Pancreas (tissue), 10 donors: ENCODE data around the gene TP53TG5. TPM values are rescaled to one million over a fixed set of nuclear protein-coding genes. Genes with fewer than 3 reads are reported as not detected.

Source experiments
- ATAC-seq, 4 donors: fragments of 200-7000 bp; cut with Tn5 transposase; one replicate each; pipeline versions ENCODE4 v1.8.0 to v1.9.1; 2020; ENCODE audit warnings: mild to moderate bottlenecking in 4 of 4, moderate library complexity in 4 of 4
- DNase-seq, 6 donors: peaks; one replicate each; pipeline ENCODE4 v3.0.0-alpha.2; 2020
- FAIRE-seq: peaks from 2 replicates; lab custom pipeline; 2012; peaks lifted over from hg19 to GRCh38; lab: Jason Lieb, UNC
- H3K27ac ChIP-seq, 4 donors: fragments of 200-600 bp; sonication (generic); 1 replicate in 3 of 4; 2 replicates in 1 of 4; pipeline versions ENCODE4 v1.5.0 to v1.8.0; 2020
- H3K27me3 ChIP-seq, 4 donors: fragments of 200-600 bp; one replicate each; pipeline ENCODE4 v1.8.0; 2021
- H3K36me3 ChIP-seq, 3 donors: fragments of 200-600 bp; sonication (generic) in 1 of 3; one replicate each; pipeline versions ENCODE4 v1.5.0 to v1.8.0; 2020 to 2021
- H3K4me1 ChIP-seq, 3 donors: fragments of 200-600 bp; one replicate each; pipeline ENCODE4 v1.8.0; 2021
- H3K4me3 ChIP-seq, 4 donors: fragments of 200-600 bp; sonication (generic) in 2 of 4; one replicate each; pipeline versions ENCODE4 v1.5.0 to v1.8.0; 2020 to 2021
- H3K9me3 ChIP-seq, 4 donors: fragments of 200-600 bp; one replicate each; pipeline ENCODE4 v1.8.0; 2021
- CTCF ChIP-seq, 4 donors: fragments of 200-600 bp; sonication (generic) in 3 of 4; IDR thresholded peaks; one replicate each; pipeline versions ENCODE4 v1.5.0 to v1.8.0; 2021; ENCODE audit warnings: antibody characterized with exemption in 4 of 4
- WGBS, 2 donors: extraction: QIAGEN DNeasy Blood & Tissue Kit; methylation state at CpG; one replicate each; pipeline ENCODE4 v1.1.7; 2013; 5-methylcytosine and 5-hydroxymethylcytosine counted together
- intact Hi-C, 3 donors: fragments of 100-400 bp; cut with DNase I; formaldehyde crosslinking; loops; one replicate each; pipeline versions ENCODE4 v1.11.1 to v1.14.2; 2022
- polyA plus RNA-seq, 2 donors: library from polyadenylated mRNA; stranded (reverse); fragments of 200-250 nt; gene quantifications; one replicate each; pipeline ENCODE4 v1.2.3, GENCODE V29; 2013
- total RNA-seq, 6 donors: library from RNA; stranded (reverse); fragmentation: NEBNext Ultra II Directional in 4 of 6; extraction: Animal tissue kit (Norgen Biotek cat#: 25700) in 4 of 6; gene quantifications; one replicate each; pipeline versions ENCODE4 v1.2.1 to v1.2.4, GENCODE V29; 2021 to 2023
- donor health status: healthy with polysubstance abuse.
- donor health status: DM: no; HTN: no; CAD: no; lungs with moderate emphysema.
- donor health status: DM: no; HTN: no; CAD: no.
- donor health status: control.
- donor health status: control.
- donor health status: Bipolar disorder and iron deficiency.
- donor health status: DM: yes; HTN: yes; CAD: no.
- donor health status: DM: no; HTN: no; CAD: no.
- donor health status: DM: no; HTN: no; CAD: no.
- donor health status: DM: yes; HTN: yes; CAD: no.

The TP53TG5 gene
- total and polyA plus RNA-seq, 8 donors = 0.44 TPM; not detected in 7

- peak in 1 of 4 donors; percentile 32 for TF ChIP-seq CTCF (IDR thresholded peaks at IDR 0.05)
- Histone ChIP-seq H3K4me1 (no peaks in the 10 kb centered on the region), H3K4me3 (peak overlapping the region in 2 of 4 donors; percentile 48 to 54), H3K36me3 (no peaks in the 10 kb centered on the region), H3K9me3 (no peaks in the 10 kb centered on the region), H3K27me3 (no peaks in the 10 kb centered on the region), H3K27ac (no peak overlapping the region)
- no peak for FAIRE-seq
- intact Hi-C loops = loop anchor here in 1 of 3 donors (5.0 kb wide), 1 partner anchor 63 kb away; no protein-coding TSS in a partner anchor
- no peak for ATAC-seq
- no peak for DNase-seq
- 41 to 42% methylated on average over 9 of the region's 9 CpGs for WGBS, 2 donors
These were observed 4.0 kb downstream of the TP53TG5 start for GRCh38 chr20:45374101-45374467.

GRCh38 chr20:45373353-45374100 lies 4.6 kb downstream of the TP53TG5 start:
- H3K9me3 ChIP-seq = no peaks in the 10 kb centered on the region
- H3K27ac ChIP-seq = peak overlapping the region in 3 of 4 donors; percentile 6 to 54 (median 26)
- H3K36me3 ChIP-seq = peaks cover 0 to 1% (median 0%) of the 10 kb centered on the region in 3 donors
- peak overlapping the region; percentile 18 to 54 (median 37) for H3K4me3 ChIP-seq
- TF ChIP-seq CTCF (IDR thresholded peaks at IDR 0.05) = peak; percentile 62 to 86 (median 83)
- no peaks in the 10 kb centered on the region for H3K27me3 ChIP-seq
- 5% methylated on average over 38 of the region's 38 CpGs for WGBS, 2 donors
- H3K4me1 ChIP-seq = no peaks in the 10 kb centered on the region
- DNase-seq (peak; percentile 84 to 97 (median 94)), ATAC-seq (peak; percentile 91 to 97 (median 94)), FAIRE-seq (no peak)
- intact Hi-C loops = loop anchor here in 1 of 3 donors (5.0 kb wide), 1 partner anchor 64 kb away; no protein-coding TSS in a partner anchor

- intact Hi-C loops = loop anchor here in 1 of 3 donors (5.0 kb wide), 1 partner anchor 65 kb away; no protein-coding TSS in a partner anchor
- Histone ChIP-seq H3K27me3 (no peaks in the 10 kb centered on the region), H3K4me1 (no peaks in the 10 kb centered on the region), H3K4me3 (peak overlapping the region in 3 of 4 donors; percentile 26 to 54 (median 48)), H3K36me3 (peaks cover 0 to 6% (median 0%) of the 10 kb centered on the region in 3 donors), H3K9me3 (no peaks in the 10 kb centered on the region), H3K27ac (peak overlapping the region in 1 of 4 donors; percentile 6)
- peak in 2 of 6 donors; percentile 53 to 70 for DNase-seq
- FAIRE-seq = no peak
- peak; percentile 43 to 72 (median 57) for ATAC-seq
- TF ChIP-seq CTCF (IDR thresholded peaks at IDR 0.05) = no peak
- WGBS, 2 donors = 51 to 54% methylated on average over 30 of the region's 30 CpGs
These were observed 5.3 kb downstream of the TP53TG5 start for GRCh38 chr20:45372646-45373352.

- Histone ChIP-seq H3K27ac (no peak overlapping the region), H3K27me3 (no peaks in the 10 kb centered on the region), H3K36me3 (peaks cover 0 to 6% (median 0%) of the 10 kb centered on the region in 3 donors), H3K4me1 (no peaks in the 10 kb centered on the region), H3K9me3 (no peaks in the 10 kb centered on the region), H3K4me3 (no peak overlapping the region)
- WGBS, 2 donors = 92 to 97% methylated on average over 10 of the region's 10 CpGs
- intact Hi-C loops = loop anchor here in 1 of 3 donors (5.0 kb wide), 1 partner anchor 65 kb away; no protein-coding TSS in a partner anchor
- no peak for TF ChIP-seq CTCF (IDR thresholded peaks at IDR 0.05)
- FAIRE-seq (no peak), ATAC-seq (no peak), DNase-seq (no peak)
These were observed 5.9 kb downstream of the TP53TG5 start for GRCh38 chr20:45372241-45372640.
